Left lung (tissue), 10 donors: ENCODE data around the gene DAB1. TPM values are rescaled to one million over a fixed set of nuclear protein-coding genes. Genes with fewer than 3 reads are reported as not detected.

Experiments used
- ATAC-seq: fragments of 200-7000 bp; cut with Tn5 transposase; one replicate; pipeline ENCODE4 v1.9.1; 2020; ENCODE audit warnings: moderate library complexity
- DNase-seq, 4 donors: peaks; one replicate each; pipeline ENCODE4 v3.0.0-alpha.2; 2013 to 2020
- H3K27ac ChIP-seq, 2 donors: fragments of 200-600 bp; sonication (generic) in 1 of 2; one replicate each; pipeline versions ENCODE4 v1.5.0 to v1.8.0; 2020 to 2021
- H3K27me3 ChIP-seq, 2 donors: fragments of 200-600 bp; sonication (generic) in 1 of 2; one replicate each; pipeline versions ENCODE4 v1.5.0 to v1.8.0; 2020 to 2021
- H3K36me3 ChIP-seq, 2 donors: fragments of 200-600 bp; sonication (generic) in 1 of 2; one replicate each; pipeline versions ENCODE4 v1.5.0 to v1.8.0; 2020 to 2021
- H3K4me1 ChIP-seq, 2 donors: fragments of 200-600 bp; one replicate each; pipeline ENCODE4 v1.8.0; 2021
- H3K4me3 ChIP-seq, 2 donors: fragments of 200-600 bp; sonication (generic) in 1 of 2; one replicate each; pipeline versions ENCODE4 v1.5.0 to v1.8.0; 2020 to 2021; ENCODE audit warnings: mild to moderate bottlenecking in 1 of 2
- H3K9me3 ChIP-seq, 2 donors: fragments of 200-600 bp; sonication (generic) in 1 of 2; one replicate each; pipeline versions ENCODE4 v1.5.0 to v1.8.0; 2020 to 2021
- CTCF ChIP-seq, 2 donors: fragments of 200-600 bp; sonication (generic) in 1 of 2; IDR thresholded peaks; one replicate each; pipeline versions ENCODE4 v1.5.0 to v1.8.0; 2021; ENCODE audit warnings: antibody characterized with exemption in 2 of 2
- intact Hi-C, 2 donors: fragments of 100-400 bp; cut with DNase I; formaldehyde crosslinking; loops; one replicate each; pipeline versions ENCODE4 v1.11.2 to v1.14.2; 2022
- polyA plus RNA-seq, 6 donors: library from polyadenylated mRNA; unstranded; fragments of 120-200 nt; gene quantifications; one replicate each; pipeline ENCODE4 v1.2.1, GENCODE V29; 2013; ENCODE audit not compliant: insufficient read length in 6 of 6
- total RNA-seq, 2 donors: library from RNA; stranded (reverse); fragmentation: NEBNext Ultra II Directional; extraction: Animal tissue kit (Norgen Biotek cat#: 25700); gene quantifications; one replicate each; pipeline ENCODE4 v1.2.1, GENCODE V29; 2021
- donor health status: DM: no; HTN: yes; CAD: no.
- donor health status: DM: no; HTN: no; CAD: no.

DAB1 gene
- total and polyA plus RNA-seq, 8 donors = 0.17 to 1.7 (median 1.1) TPM

GRCh38 chr1:57204942-57205787, 218.7 kb downstream of the DAB1 start:
- Histone ChIP-seq H3K27ac (no peak overlapping the region), H3K27me3 (no peaks in the 10 kb centered on the region), H3K9me3 (no peaks in the 10 kb centered on the region), H3K36me3 (no peaks in the 10 kb centered on the region), H3K4me3 (no peak overlapping the region), H3K4me1 (no peaks in the 10 kb centered on the region)
- no peak for TF ChIP-seq CTCF (IDR thresholded peaks at IDR 0.05)
- ATAC-seq (peak; percentile 15), DNase-seq (no peak)
- intact Hi-C loops = no loop called here

- no peak overlapping the region for H3K4me3 ChIP-seq
- no peaks in the 10 kb centered on the region for H3K4me1 ChIP-seq
- DNase-seq (no peak), ATAC-seq (no peak)
- intact Hi-C loops = no loop called here
- H3K27ac ChIP-seq = no peak overlapping the region
- H3K36me3 ChIP-seq = no peaks in the 10 kb centered on the region
- H3K9me3 ChIP-seq = no peaks in the 10 kb centered on the region
- no peak for TF ChIP-seq CTCF (IDR thresholded peaks at IDR 0.05)
- no peaks in the 10 kb centered on the region for H3K27me3 ChIP-seq
Observed at GRCh38 chr1:57204091-57204490, 219.8 kb downstream of the DAB1 start.

GRCh38 chr1:57202241-57202640, 221.6 kb downstream of the DAB1 start:
- no peaks in the 10 kb centered on the region for H3K9me3 ChIP-seq
- H3K27me3 ChIP-seq = no peaks in the 10 kb centered on the region
- no peak for TF ChIP-seq CTCF (IDR thresholded peaks at IDR 0.05)
- peak in 1 of 4 donors; percentile 21 for DNase-seq
- H3K27ac ChIP-seq = no peak overlapping the region
- intact Hi-C loops = no loop called here
- H3K36me3 ChIP-seq = no peaks in the 10 kb centered on the region
- H3K4me1 ChIP-seq = no peaks in the 10 kb centered on the region
- no peak overlapping the region for H3K4me3 ChIP-seq
- ATAC-seq = no peak

- peak in 1 of 4 donors; percentile 7 for DNase-seq
- Histone ChIP-seq H3K4me1 (no peaks in the 10 kb centered on the region), H3K9me3 (no peaks in the 10 kb centered on the region), H3K27ac (no peak overlapping the region), H3K4me3 (no peak overlapping the region), H3K36me3 (no peaks in the 10 kb centered on the region), H3K27me3 (no peaks in the 10 kb centered on the region)
- no peak for TF ChIP-seq CTCF (IDR thresholded peaks at IDR 0.05)
- intact Hi-C loops = no loop called here
- peak; percentile 69 for ATAC-seq
Observed at GRCh38 chr1:57198912-57199311, 224.9 kb downstream of the DAB1 start.

- Histone ChIP-seq H3K9me3 (no peaks in the 10 kb centered on the region), H3K36me3 (no peaks in the 10 kb centered on the region), H3K4me1 (no peaks in the 10 kb centered on the region), H3K27ac (no peak overlapping the region), H3K27me3 (no peaks in the 10 kb centered on the region), H3K4me3 (no peak overlapping the region)
- no peak for DNase-seq
- no peak for TF ChIP-seq CTCF (IDR thresholded peaks at IDR 0.05)
- intact Hi-C loops = no loop called here
- no peak for ATAC-seq
Observed at GRCh38 chr1:57195436-57195941, 228.4 kb downstream of the DAB1 start.
